ENCODE data around the gene PCLAF. TPM values are rescaled to one million over a fixed set of nuclear protein-coding genes. Genes with fewer than 3 reads are reported as not detected.
"Not testable (repeated sequence)": the region's sequence is repeated elsewhere in the genome, so short reads cannot be mapped to it uniquely, and the experiment has no call there.

Gene PCLAF
- total RNA-seq, 1 donor from 2014 or later = 1.8 TPM

- no peak for DNase-seq (ENCODE audit: low spot score)
Measured at GRCh38 chr15:64369078-64369607, 12.1 kb downstream of the PCLAF start.

GRCh38 chr15:64361259-64361658, 20.0 kb downstream of the PCLAF start:
- no peak for DNase-seq (ENCODE audit: low spot score)

GRCh38 chr15:64356710-64357040, 24.6 kb downstream of the PCLAF start:
- DNase-seq (ENCODE audit: low spot score) = no peak

GRCh38 chr15:64355944-64356709, 25.1 kb downstream of the PCLAF start, which contains the start of gene CSNK1G1:
CSNK1G1 (minus strand) TSS chr15:64356173; CDS start chr15:64300499, 55,674 bp downstream.
- peak; percentile 96 for DNase-seq (ENCODE audit: low spot score)

GRCh38 chr15:64355348-64355943, 25.8 kb downstream of the PCLAF start:
- no peak for DNase-seq (ENCODE audit: low spot score)

GRCh38 chr15:64354688-64355344, 26.4 kb downstream of the PCLAF start:
- DNase-seq (ENCODE audit: low spot score) = no peak

- DNase-seq (ENCODE audit: low spot score) = no peak
Measured at GRCh38 chr15:64351265-64351664, 30.0 kb downstream of the PCLAF start.

- no peak for DNase-seq (ENCODE audit: low spot score)
Measured at GRCh38 chr15:64349375-64349774, 31.9 kb downstream of the PCLAF start.

- DNase-seq (ENCODE audit: low spot score) = no peak
Measured at GRCh38 chr15:64348455-64348854, 32.8 kb downstream of the PCLAF start.

- DNase-seq (ENCODE audit: low spot score) = not testable (repeated sequence)
Measured at GRCh38 chr15:64346242-64346641, 35.0 kb downstream of the PCLAF start.

GRCh38 chr15:64344651-64345294, 36.5 kb downstream of the PCLAF start:
- DNase-seq (ENCODE audit: low spot score) = no peak

GRCh38 chr15:64343841-64344240, 37.4 kb downstream of the PCLAF start:
- DNase-seq (ENCODE audit: low spot score) = no peak

- no peak for DNase-seq (ENCODE audit: low spot score)
Measured at GRCh38 chr15:64343222-64343621, 38.0 kb downstream of the PCLAF start.

- no peak for DNase-seq (ENCODE audit: low spot score)
Measured at GRCh38 chr15:64341961-64342360, 39.3 kb downstream of the PCLAF start.

- no peak for DNase-seq (ENCODE audit: low spot score)
Measured at GRCh38 chr15:64340355-64340754, 40.9 kb downstream of the PCLAF start.

GRCh38 chr15:64337761-64338160, 43.5 kb downstream of the PCLAF start:
- DNase-seq (ENCODE audit: low spot score) = no peak

GRCh38 chr15:64333986-64334929, 47.0 kb downstream of the PCLAF start:
- no peak for DNase-seq (ENCODE audit: low spot score)

GRCh38 chr15:64333516-64333915, 47.7 kb downstream of the PCLAF start:
- no peak for DNase-seq (ENCODE audit: low spot score)

GRCh38 chr15:64331668-64332067, 49.6 kb downstream of the PCLAF start:
- DNase-seq (ENCODE audit: low spot score) = not testable (repeated sequence)

- DNase-seq (ENCODE audit: low spot score) = not testable (repeated sequence)
Measured at GRCh38 chr15:64326975-64327374, 54.3 kb downstream of the PCLAF start.

- DNase-seq (ENCODE audit: low spot score) = not testable (repeated sequence)
Measured at GRCh38 chr15:64326458-64326857, 54.8 kb downstream of the PCLAF start.
